WTC11 (cell line): Measurements from ENCODE around the gene SMAD5. TPM values are rescaled to one million over a fixed set of nuclear protein-coding genes. Genes with fewer than 3 reads are reported as not detected.

Experiments used
- ATAC-seq: fragments of 200-7000 bp; cut with Tn5 transposase; 2 replicates; pipeline ENCODE4 v1.10.0; 2021; ENCODE audit warnings: mild to moderate bottlenecking, moderate library complexity
- CTCF ChIA-PET: fragments of 300-600 bp; sonication (Branson Sonifier 250); formaldehyde crosslinking; loops from one replicate; lab custom pipeline; 2021; ENCODE audit warnings: antibody characterized with exemption; lab: Charles Lee
- POLR2A ChIA-PET: fragments of 350-600 bp; sonication (Branson Sonifier 250); formaldehyde crosslinking; loops from one replicate; lab custom pipeline; 2021; ENCODE audit warnings: antibody characterized with exemption; lab: Charles Lee
- DNase-seq: peaks from one replicate; pipeline ENCODE4 v3.0.0; 2021; ENCODE audit warnings: low spot score
- H3K27ac Mint-ChIP-seq: 2 replicates; pipeline ENCODE4 v1.8.0; 2021; ENCODE audit warnings: mixed read lengths
- H3K27me3 Mint-ChIP-seq: 2 replicates; pipeline ENCODE4 v1.8.0; 2021; ENCODE audit warnings: low read depth, mild to moderate bottlenecking, moderate library complexity, mixed read lengths
- H3K36me3 Mint-ChIP-seq: 2 replicates; pipeline ENCODE4 v1.8.0; 2021; ENCODE audit warnings: mixed read lengths
- H3K4me1 Mint-ChIP-seq: 2 replicates; pipeline ENCODE4 v1.8.0; 2022; ENCODE audit warnings: mixed read lengths
- H3K4me3 Mint-ChIP-seq: 2 replicates; pipeline ENCODE4 v1.8.0; 2021; ENCODE audit warnings: mild to moderate bottlenecking, moderate library complexity, mixed read lengths
- H3K9me3 Mint-ChIP-seq: 2 replicates; pipeline ENCODE4 v1.8.0; 2021; ENCODE audit warnings: mixed read lengths
- ATF6 ChIP-seq: sonication (generic); formaldehyde crosslinking; IDR thresholded peaks from 2 replicates; pipeline ENCODE4 v1.8.1; 2023; ENCODE audit warnings: mild to moderate bottlenecking, missing genetic modification reagents
- ESRRA ChIP-seq: sonication (generic); formaldehyde crosslinking; IDR thresholded peaks from 2 replicates; pipeline ENCODE4 v1.8.1; 2022; ENCODE audit warnings: mild to moderate bottlenecking, missing genetic modification reagents, borderline replicate concordance
- FOXP1 ChIP-seq: sonication (generic); formaldehyde crosslinking; IDR thresholded peaks from 2 replicates; pipeline ENCODE4 v1.8.0; 2022; ENCODE audit warnings: missing genetic modification reagents, mild to moderate bottlenecking, moderate library complexity, borderline replicate concordance
- GRHL2 ChIP-seq: fragments of 250-450 bp; sonication (Bioruptor Pico); IDR thresholded peaks from 2 replicates; pipeline ENCODE4 v1.8.0; 2022; ENCODE audit warnings: mild to moderate bottlenecking, moderate library complexity; ENCODE audit not compliant: insufficient replicate concordance, severe bottlenecking
- KAT7 ChIP-seq: sonication (generic); formaldehyde crosslinking; IDR thresholded peaks from 2 replicates; pipeline ENCODE4 v1.8.1; 2023; ENCODE audit warnings: missing genetic modification reagents, mild to moderate bottlenecking, borderline replicate concordance
- MXD4 ChIP-seq: fragments of 250-450 bp; sonication (Bioruptor Pico); IDR thresholded peaks from 2 replicates; pipeline ENCODE4 v1.8.0; 2021; ENCODE audit warnings: mild to moderate bottlenecking, moderate library complexity, borderline replicate concordance
- NFATC4 ChIP-seq: fragments of 250-450 bp; sonication (Bioruptor Pico); IDR thresholded peaks from 2 replicates; pipeline ENCODE4 v1.9.0; 2021; ENCODE audit warnings: mild to moderate bottlenecking
- NFE2L1 ChIP-seq: sonication (generic); formaldehyde crosslinking; IDR thresholded peaks from 2 replicates; pipeline ENCODE4 v1.8.1; 2023; ENCODE audit warnings: missing genetic modification reagents
- NFYB ChIP-seq: sonication (generic); formaldehyde crosslinking; conservative IDR thresholded peaks from 2 replicates; pipeline ENCODE4 v1.8.0; 2022; ENCODE audit warnings: low read depth, missing genetic modification reagents
- SP1 ChIP-seq: sonication (generic); formaldehyde crosslinking; conservative IDR thresholded peaks from 2 replicates; pipeline ENCODE4 v1.8.1; 2022; ENCODE audit warnings: missing genetic modification reagents
- TEAD1 ChIP-seq: sonication (generic); formaldehyde crosslinking; IDR thresholded peaks from 2 replicates; pipeline ENCODE4 v1.8.0; 2022; ENCODE audit warnings: mild to moderate bottlenecking, missing genetic modification reagents
- TEAD4 ChIP-seq: sonication (generic); formaldehyde crosslinking; IDR thresholded peaks from 2 replicates; pipeline ENCODE4 v1.8.0; 2022; ENCODE audit warnings: mild to moderate bottlenecking, missing genetic modification reagents
- ZNF219 ChIP-seq: sonication (generic); formaldehyde crosslinking; IDR thresholded peaks from 2 replicates; pipeline ENCODE4 v1.8.0; 2023; ENCODE audit warnings: missing genetic modification reagents, mild to moderate bottlenecking, borderline replicate concordance
- ZNF281 ChIP-seq: sonication (generic); formaldehyde crosslinking; IDR thresholded peaks from 2 replicates; pipeline ENCODE4 v1.8.0; 2023; ENCODE audit warnings: mild to moderate bottlenecking, missing genetic modification reagents
- ZNF317 ChIP-seq: sonication (generic); formaldehyde crosslinking; IDR thresholded peaks from 2 replicates; pipeline ENCODE4 v1.8.1; 2023; ENCODE audit warnings: low read depth, mild to moderate bottlenecking, moderate library complexity, missing genetic modification reagents, borderline replicate concordance
- ZNF396 ChIP-seq: fragments of 250-450 bp; sonication (Bioruptor Pico); IDR thresholded peaks from 2 replicates; pipeline ENCODE4 v1.8.0; 2021; ENCODE audit warnings: mild to moderate bottlenecking, moderate library complexity, borderline replicate concordance
- total RNA-seq: library from RNA; stranded (reverse); gene quantifications from 3 replicates; pipeline ENCODE4 v1.2.3, GENCODE V29; 2021
- TF ChIP-seq, protein P1 (sequence below): sonication (generic); formaldehyde crosslinking; conservative IDR thresholded peaks from 2 replicates; pipeline ENCODE4 v1.8.1; 2023; ENCODE audit warnings: mild to moderate bottlenecking, low read depth, missing genetic modification reagents, moderate library complexity
- TF ChIP-seq, protein P2 (sequence below): sonication (generic); formaldehyde crosslinking; IDR thresholded peaks from 2 replicates; pipeline ENCODE4 v1.8.0; 2023; ENCODE audit warnings: missing genetic modification reagents, mild to moderate bottlenecking, borderline replicate concordance
- TF ChIP-seq, protein P3 (sequence below): sonication (generic); formaldehyde crosslinking; IDR thresholded peaks from 2 replicates; pipeline ENCODE4 v1.8.0; 2022; ENCODE audit warnings: missing genetic modification reagents

Gene SMAD5
- total RNA-seq, 1 experiment from 2014 or later, result 65.2 TPM

DNA sequence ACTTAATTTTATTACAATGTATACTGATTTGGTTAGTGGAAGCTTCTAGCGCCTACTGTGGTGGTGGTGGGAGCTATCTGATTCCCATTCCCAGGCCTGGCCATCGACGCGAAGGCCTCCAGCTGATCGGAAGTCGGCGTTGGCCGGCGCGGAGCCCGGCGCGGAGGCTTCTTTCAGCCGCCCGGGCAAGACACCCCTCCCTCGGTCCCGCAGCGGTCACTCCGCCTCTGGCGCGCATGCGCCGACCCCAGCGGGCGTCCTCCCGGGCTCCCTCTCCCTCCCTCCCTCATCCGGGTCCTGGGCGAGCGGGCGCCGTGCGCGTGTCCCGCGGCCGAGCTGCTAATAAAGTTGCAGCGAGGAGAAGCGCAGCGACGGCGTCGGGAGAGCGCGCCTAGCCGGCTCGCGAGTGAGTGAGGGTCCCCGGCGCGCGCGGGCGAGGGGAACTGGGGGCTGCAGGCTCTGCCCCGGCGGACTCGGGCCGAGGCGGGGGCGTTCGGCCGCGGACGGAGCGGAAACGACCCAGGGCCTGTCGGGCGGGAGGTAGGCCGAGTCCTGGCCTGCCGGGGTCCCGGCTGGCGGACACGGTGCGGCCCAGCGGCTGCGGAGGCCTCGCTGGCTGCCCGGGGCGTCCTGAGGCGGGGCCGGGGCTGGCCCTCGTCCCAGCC is at the start of gene SMAD5 (continued):
- TF ChIP-seq ZNF396 (CRISPR knock-in tag), result 0 out of 2 replicates have a peak, but pooled peaks have one; percentile 12
- TF ChIP-seq, protein P1, sequence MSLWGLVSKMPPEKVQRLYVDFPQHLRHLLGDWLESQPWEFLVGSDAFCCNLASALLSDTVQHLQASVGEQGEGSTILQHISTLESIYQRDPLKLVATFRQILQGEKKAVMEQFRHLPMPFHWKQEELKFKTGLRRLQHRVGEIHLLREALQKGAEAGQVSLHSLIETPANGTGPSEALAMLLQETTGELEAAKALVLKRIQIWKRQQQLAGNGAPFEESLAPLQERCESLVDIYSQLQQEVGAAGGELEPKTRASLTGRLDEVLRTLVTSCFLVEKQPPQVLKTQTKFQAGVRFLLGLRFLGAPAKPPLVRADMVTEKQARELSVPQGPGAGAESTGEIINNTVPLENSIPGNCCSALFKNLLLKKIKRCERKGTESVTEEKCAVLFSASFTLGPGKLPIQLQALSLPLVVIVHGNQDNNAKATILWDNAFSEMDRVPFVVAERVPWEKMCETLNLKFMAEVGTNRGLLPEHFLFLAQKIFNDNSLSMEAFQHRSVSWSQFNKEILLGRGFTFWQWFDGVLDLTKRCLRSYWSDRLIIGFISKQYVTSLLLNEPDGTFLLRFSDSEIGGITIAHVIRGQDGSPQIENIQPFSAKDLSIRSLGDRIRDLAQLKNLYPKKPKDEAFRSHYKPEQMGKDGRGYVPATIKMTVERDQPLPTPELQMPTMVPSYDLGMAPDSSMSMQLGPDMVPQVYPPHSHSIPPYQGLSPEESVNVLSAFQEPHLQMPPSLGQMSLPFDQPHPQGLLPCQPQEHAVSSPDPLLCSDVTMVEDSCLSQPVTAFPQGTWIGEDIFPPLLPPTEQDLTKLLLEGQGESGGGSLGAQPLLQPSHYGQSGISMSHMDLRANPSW, result no peak
- TF ChIP-seq TEAD1 (CRISPR knock-in tag), result peak; percentile 94
- TF ChIP-seq NFYB (CRISPR knock-in tag), result no peak; the same call in 1 of the 2 replicates
- TF ChIP-seq ZNF317 (CRISPR knock-in tag), result no peak
- TF ChIP-seq SP1 (CRISPR knock-in tag), result peak; percentile 80
- 0 out of 2 replicates have a peak, but pooled peaks have one; percentile 83 for TF ChIP-seq KAT7 (CRISPR knock-in tag)
- TF ChIP-seq NFATC4 (CRISPR knock-in tag), result no peak
- TF ChIP-seq GRHL2, result no peak
- TF ChIP-seq FOXP1 (CRISPR knock-in tag), result peak; percentile 91
- peak; percentile 68; the same call in 1 of the 2 replicates for TF ChIP-seq NFE2L1 (CRISPR knock-in tag)
- TF ChIP-seq, protein P2, sequence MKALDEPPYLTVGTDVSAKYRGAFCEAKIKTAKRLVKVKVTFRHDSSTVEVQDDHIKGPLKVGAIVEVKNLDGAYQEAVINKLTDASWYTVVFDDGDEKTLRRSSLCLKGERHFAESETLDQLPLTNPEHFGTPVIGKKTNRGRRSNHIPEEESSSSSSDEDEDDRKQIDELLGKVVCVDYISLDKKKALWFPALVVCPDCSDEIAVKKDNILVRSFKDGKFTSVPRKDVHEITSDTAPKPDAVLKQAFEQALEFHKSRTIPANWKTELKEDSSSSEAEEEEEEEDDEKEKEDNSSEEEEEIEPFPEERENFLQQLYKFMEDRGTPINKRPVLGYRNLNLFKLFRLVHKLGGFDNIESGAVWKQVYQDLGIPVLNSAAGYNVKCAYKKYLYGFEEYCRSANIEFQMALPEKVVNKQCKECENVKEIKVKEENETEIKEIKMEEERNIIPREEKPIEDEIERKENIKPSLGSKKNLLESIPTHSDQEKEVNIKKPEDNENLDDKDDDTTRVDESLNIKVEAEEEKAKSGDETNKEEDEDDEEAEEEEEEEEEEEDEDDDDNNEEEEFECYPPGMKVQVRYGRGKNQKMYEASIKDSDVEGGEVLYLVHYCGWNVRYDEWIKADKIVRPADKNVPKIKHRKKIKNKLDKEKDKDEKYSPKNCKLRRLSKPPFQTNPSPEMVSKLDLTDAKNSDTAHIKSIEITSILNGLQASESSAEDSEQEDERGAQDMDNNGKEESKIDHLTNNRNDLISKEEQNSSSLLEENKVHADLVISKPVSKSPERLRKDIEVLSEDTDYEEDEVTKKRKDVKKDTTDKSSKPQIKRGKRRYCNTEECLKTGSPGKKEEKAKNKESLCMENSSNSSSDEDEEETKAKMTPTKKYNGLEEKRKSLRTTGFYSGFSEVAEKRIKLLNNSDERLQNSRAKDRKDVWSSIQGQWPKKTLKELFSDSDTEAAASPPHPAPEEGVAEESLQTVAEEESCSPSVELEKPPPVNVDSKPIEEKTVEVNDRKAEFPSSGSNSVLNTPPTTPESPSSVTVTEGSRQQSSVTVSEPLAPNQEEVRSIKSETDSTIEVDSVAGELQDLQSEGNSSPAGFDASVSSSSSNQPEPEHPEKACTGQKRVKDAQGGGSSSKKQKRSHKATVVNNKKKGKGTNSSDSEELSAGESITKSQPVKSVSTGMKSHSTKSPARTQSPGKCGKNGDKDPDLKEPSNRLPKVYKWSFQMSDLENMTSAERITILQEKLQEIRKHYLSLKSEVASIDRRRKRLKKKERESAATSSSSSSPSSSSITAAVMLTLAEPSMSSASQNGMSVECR (CRISPR knock-in tag), result peak; percentile 67
- peak; percentile 76; the same call in 1 of the 2 replicates for TF ChIP-seq ESRRA (CRISPR knock-in tag)
- TF ChIP-seq, all 79 proteins: peak for 27

DNA sequence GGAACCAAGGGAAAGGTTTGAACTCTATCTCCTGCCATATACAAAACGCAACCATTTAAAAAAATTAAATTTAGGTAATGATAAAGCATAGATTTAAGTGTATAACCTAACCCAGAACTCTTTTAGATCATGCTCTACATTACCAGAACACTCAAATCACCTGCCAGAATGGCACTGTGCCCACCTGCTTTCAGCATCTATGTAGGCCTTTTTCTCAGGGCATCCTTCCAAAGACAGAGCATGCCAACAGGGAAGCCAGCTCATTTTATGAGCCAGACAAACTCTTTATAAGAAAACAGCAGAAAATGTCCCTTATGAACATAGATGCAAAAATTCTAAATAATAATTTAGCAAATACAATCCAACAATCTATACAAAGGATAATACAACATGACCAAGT is 47.9 kb upstream of the SMAD5 start:
- Mint-ChIP-seq H3K27me3 (peaks cover 6% of the 10 kb centered on the region), H3K9me3 (no peaks in the 10 kb centered on the region), H3K4me1 (no peaks in the 10 kb centered on the region; the same call in 1 of the 2 replicates), H3K27ac (no peak overlapping the region), H3K36me3 (no peaks in the 10 kb centered on the region), H3K4me3 (no peak overlapping the region)
- ChIA-PET POLR2A (no interaction called here), CTCF (interaction anchor here (0.7 to 1.7 kb wide), 2 partner anchors 87 to 108 kb away, joined by 3 to 4 read pairs; no protein-coding TSS in a partner anchor)
- DNase-seq (no peak), ATAC-seq (no peak)
- TF ChIP-seq TEAD4 (CRISPR knock-in tag) (no peak), ATF6 (no peak), MXD4 (CRISPR knock-in tag) (no peak), ZNF219 (CRISPR knock-in tag) (no peak), GRHL2 (no peak), ZNF281 (no peak)
- TF ChIP-seq, protein P3, sequence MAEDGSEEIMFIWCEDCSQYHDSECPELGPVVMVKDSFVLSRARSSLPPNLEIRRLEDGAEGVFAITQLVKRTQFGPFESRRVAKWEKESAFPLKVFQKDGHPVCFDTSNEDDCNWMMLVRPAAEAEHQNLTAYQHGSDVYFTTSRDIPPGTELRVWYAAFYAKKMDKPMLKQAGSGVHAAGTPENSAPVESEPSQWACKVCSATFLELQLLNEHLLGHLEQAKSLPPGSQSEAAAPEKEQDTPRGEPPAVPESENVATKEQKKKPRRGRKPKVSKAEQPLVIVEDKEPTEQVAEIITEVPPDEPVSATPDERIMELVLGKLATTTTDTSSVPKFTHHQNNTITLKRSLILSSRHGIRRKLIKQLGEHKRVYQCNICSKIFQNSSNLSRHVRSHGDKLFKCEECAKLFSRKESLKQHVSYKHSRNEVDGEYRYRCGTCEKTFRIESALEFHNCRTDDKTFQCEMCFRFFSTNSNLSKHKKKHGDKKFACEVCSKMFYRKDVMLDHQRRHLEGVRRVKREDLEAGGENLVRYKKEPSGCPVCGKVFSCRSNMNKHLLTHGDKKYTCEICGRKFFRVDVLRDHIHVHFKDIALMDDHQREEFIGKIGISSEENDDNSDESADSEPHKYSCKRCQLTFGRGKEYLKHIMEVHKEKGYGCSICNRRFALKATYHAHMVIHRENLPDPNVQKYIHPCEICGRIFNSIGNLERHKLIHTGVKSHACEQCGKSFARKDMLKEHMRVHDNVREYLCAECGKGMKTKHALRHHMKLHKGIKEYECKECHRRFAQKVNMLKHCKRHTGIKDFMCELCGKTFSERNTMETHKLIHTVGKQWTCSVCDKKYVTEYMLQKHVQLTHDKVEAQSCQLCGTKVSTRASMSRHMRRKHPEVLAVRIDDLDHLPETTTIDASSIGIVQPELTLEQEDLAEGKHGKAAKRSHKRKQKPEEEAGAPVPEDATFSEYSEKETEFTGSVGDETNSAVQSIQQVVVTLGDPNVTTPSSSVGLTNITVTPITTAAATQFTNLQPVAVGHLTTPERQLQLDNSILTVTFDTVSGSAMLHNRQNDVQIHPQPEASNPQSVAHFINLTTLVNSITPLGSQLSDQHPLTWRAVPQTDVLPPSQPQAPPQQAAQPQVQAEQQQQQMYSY (CRISPR knock-in tag), result no peak
